ENCODE measurements around the gene SUPT4H1.

SUPT4H1 gene

GRCh38 chr17:58316260-58316960 is 35.6 kb downstream of the SUPT4H1 start:
- DNase-seq = no peak

- no peak for DNase-seq
Observed at GRCh38 chr17:58315750-58316149, 36.3 kb downstream of the SUPT4H1 start.

- no peak for DNase-seq
Observed at GRCh38 chr17:58315281-58315711, 36.7 kb downstream of the SUPT4H1 start.

- DNase-seq = no peak
Observed at GRCh38 chr17:58314706-58315015, 37.3 kb downstream of the SUPT4H1 start.

GRCh38 chr17:58313815-58314705 is 37.9 kb downstream of the SUPT4H1 start:
- no peak for DNase-seq

GRCh38 chr17:58312829-58313228 is 39.2 kb downstream of the SUPT4H1 start:
- no peak for DNase-seq

- no peak for DNase-seq
Observed at GRCh38 chr17:58312021-58312630, 39.9 kb downstream of the SUPT4H1 start.

- no peak for DNase-seq
Observed at GRCh38 chr17:58311429-58311894, 40.5 kb downstream of the SUPT4H1 start.

- no peak for DNase-seq
Observed at GRCh38 chr17:58310511-58311428, 41.2 kb downstream of the SUPT4H1 start.

- no peak for DNase-seq
Observed at GRCh38 chr17:58309918-58310259, 42.1 kb downstream of the SUPT4H1 start.

- DNase-seq = no peak
Observed at GRCh38 chr17:58308985-58309917, 42.8 kb downstream of the SUPT4H1 start.

GRCh38 chr17:58308173-58308984 is 43.6 kb downstream of the SUPT4H1 start:
- DNase-seq = no peak

- no peak for DNase-seq
Observed at GRCh38 chr17:58307468-58308172, 44.4 kb downstream of the SUPT4H1 start.

GRCh38 chr17:58306131-58306951 is 45.7 kb downstream of the SUPT4H1 start:
- DNase-seq = no peak

GRCh38 chr17:58305626-58306025 is 46.4 kb downstream of the SUPT4H1 start:
- DNase-seq = no peak

- DNase-seq = no peak
Observed at GRCh38 chr17:58304750-58305486, 47.1 kb downstream of the SUPT4H1 start.

GRCh38 chr17:58303971-58304749 is 47.8 kb downstream of the SUPT4H1 start:
- no peak for DNase-seq
